Amygdala (tissue), 56 donors: ENCODE data around the gene INAVA.
A peak's percentile ranks its signal among the peaks of the same experiment; 100 is the strongest.
"Not testable (repeated sequence)": the region's sequence is repeated elsewhere in the genome, so short reads cannot be mapped to it uniquely, and the experiment has no call there.

Experiments
- DNase-seq, 56 donors: peaks; one replicate each; lab custom pipeline; 2025; lab: John Stamatoyannopoulos, UW

The INAVA gene

DNA sequence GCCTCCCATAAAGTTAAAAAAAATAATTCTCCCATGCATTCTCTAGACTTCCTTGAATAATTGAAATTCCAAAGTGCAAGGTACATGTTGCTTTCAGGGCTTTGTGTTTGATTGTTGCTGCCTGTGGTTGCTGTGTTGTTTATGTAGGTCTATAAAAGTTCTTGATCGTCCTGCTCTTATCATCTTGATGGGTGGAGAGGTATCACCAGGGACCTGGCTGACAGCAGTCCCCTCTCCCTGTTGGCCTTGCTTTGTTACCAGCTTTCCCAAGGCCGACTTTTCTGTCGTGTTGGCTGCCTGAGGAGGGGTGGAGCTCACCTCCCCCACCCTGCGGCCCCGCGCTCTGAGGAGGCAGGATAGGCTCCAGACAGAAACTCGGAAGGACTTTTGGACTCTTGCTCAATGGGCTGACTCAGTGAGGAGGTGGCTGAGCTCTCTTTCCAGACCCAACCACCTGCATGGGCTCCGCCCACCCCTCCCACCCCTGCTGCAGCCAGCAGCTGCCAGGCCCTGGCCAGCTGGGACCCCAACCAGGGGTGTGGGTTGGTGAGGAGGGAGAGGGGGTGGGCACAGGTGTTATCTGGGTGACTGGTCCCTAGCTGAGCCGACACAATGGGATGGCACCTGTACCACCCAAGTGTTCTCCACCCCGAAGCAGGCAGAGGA lies 2.0 kb downstream of the INAVA start:
- DNase-seq, result no peak

DNA sequence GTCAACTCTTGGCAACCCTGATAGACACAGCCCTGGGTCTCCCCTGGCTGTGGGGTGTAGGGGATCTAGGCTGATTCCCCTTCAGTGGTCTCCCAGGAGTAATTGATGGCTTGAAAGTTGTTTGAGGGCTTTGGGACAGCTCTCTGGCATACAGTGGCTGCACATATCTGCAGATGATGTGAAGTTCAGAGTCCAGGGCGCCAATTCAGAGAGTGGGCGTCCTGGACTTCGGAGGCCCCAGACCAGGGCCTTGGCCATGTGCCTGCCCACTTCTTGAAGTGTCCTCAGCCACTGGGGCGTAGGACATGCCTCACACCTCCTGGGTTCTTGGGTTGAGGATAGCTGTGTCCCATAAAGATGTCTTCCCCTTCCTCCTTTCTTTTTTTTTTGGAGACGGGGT lies 2.6 kb downstream of the INAVA start:
- DNase-seq, result no peak

DNA sequence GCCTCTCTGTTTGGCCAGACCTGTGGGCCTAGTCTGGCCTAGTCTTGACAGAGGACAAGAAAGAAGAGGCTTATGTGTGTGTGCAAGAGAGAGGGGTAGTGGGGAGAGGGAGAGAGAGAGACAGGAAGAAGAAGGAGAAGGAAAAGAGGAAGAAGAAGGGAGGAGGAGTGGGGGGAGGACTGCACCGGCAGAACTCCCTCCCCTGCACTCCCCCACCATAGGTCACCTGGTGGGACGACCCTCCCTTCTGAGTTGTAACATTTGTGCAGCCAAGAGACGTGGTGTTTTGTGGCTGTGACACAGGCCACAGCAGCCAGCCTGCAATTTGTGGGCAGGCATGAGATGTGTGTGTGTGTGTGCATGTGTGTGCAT lies 4.3 kb downstream of the INAVA start:
- DNase-seq, result no peak

DNA sequence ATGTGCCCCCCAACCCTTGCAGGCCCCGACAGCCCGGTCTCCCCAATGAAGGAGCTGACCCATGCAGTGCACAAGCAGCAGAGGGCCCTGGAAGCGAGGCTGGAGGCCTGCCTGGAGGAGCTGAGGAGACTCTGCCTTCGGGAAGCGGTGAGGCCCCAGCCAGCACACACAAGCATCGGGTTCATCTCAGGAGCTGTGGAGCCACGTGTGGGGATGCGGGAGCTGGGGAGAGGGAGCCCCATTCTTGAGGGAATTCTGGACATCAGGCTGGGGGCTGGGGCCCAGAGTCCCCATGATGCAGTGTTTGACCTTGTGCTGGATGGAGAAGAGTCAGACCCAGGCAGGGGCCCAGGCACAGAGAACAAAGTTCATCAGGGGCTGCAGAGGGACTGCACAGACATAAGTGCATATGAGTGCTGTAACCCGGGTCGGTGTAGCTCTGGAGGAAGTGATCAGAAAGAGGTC lies 4.8 kb downstream of the INAVA start:
- no peak for DNase-seq

DNA sequence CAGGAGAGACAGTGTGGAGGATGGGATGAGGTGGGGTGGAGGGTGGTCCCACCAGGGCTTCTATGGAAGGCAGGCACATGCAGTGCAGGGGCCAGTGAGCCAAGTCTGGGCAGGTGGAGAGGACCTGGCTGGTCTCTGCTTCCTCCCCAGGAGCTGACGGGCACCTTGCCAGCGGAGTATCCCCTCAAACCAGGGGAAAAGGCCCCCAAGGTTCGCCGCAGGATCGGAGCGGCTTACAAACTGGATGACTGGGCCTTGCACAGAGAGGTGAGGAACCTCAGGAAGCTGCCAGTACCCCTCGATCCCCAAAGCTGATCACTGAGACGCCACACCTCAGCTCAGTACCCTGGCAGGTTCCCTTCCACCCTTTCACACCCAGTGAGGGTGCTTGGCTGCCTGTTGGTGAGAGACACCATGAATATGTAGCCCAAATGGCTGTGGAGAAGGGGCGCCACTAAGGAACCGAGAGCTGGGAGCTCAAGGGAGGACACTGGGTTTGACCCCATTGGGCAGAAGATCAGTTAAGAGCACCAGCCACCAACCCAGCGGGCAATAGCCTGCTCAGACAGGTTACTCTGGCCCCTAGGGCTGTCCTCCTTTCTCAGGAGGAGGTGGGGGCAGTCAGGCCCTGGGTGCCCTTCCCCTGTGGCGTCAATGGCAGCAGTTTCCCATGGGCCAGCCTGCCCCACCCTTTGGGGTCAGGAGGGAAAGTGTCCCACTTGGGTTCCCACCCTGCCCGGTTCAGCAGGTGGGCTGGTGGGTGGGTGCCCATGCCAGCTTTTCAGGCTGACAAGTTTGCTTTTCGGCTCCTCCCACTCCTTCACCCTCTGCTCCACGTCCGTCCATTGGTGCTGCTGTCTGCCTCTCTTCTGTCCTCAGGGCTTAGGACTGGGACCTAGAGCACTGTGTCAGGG lies 5.5 kb downstream of the INAVA start:
- no peak for DNase-seq

DNA sequence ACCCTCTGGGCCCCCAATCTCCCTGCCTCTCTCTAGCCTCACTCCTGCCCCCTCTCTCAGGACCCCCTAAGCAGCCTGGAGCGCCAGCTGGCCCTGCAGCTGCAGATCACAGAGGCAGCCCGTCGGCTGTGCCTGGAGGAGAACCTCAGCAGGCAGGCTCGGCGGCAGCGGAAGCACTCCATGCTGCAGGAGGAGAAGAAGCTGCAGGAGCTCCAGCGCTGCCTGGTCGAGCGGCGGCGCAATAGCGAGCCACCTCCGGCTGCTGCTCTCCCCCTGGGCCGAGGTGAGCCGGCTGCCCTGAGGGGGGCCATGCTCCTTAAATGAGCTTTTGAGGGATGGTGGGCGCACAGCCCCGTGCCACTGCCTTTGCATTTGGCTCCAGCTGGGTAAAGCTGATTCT lies 6.2 kb downstream of the INAVA start:
- DNase-seq, result no peak

DNA sequence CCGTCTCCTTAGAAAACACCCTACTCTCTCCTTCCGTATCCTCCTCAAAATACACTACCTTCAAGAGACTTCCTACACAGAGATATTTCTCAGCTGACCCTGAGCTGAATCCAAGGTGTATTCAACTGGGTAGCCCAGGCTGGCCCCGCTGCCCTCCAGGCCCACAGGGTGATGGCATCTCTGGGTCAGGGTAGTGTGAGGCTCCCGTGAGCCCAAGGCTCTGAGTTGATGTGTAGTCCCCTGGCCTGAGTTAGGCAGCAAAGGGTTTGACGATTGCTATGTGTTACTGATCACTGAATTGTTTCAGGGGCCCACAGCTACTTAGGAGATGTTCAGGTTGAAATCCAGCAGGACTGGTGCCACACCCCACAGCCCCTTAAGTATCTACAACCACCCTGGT lies 6.7 kb downstream of the INAVA start:
- DNase-seq, result no peak

DNA sequence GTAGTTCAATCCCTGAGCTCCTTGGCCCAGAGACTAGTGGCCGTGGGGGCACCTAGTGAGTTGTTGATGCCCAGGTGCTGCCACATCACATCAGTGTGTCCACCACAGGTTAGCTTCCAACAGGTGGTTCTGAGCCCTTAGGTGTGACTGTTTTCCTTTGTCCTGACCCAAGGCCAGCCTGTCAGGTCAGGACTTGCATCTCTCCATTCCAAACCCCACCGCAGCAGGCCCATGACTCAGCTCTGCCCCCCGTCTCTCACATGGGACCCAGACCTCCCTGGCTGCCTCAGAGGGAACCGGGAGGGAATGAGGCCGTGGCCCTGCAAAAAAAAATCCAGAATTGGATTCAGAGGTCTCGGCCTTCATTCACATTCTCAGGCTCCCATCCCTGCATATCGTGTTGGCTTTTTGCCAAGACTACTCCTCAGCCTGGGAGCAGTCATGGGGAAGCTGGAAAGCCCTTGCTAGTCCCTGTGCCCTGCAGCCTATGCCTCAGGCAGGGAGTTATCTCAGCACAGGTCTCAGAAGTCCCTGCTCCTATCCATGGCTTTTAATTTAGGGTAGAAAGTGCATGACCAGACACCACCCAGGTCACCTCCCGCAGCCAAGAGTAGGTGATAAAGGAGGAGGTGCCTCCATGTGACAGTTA lies 7.2 kb downstream of the INAVA start:
- DNase-seq, result no peak

DNA sequence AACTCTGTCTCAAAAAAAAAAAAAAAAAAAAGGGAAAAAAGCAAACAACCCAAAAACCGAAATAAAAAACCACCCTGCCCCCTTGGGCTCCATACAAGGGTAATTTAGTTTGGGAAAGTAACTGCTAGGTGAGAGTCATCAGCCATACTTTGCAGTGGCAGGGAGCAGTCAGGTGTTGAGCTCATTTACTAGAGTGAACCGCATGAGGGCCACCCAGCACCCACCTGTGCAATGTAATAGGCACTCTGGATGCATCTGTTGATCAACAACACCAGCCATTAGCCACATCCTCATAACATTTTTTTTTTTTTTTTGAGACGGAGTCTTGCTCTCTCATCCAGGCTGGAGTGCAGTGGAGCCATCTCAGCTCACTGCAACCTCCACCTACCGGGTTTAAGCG lies 9.1 kb downstream of the INAVA start:
- no peak for DNase-seq

DNA sequence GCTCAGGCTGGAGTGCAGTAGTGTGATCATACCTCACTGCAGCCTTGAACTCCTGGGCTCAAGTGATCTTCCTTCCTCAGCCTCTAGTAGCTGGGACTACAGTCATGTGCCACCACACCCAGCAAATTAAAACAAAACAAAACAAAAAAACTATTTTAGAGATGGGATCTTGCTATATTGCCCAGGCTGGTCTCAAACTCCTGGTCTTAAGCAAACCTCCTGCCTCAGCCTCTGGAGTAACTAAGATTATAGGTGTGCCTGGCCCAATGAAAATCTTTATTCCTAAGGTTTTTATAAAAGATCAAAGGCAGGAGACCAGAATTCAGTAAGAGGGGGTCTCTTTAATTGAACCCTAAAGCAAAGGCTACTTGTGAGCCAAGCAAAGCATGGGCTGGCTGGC lies 10.1 kb downstream of the INAVA start:
- no peak for DNase-seq

DNA sequence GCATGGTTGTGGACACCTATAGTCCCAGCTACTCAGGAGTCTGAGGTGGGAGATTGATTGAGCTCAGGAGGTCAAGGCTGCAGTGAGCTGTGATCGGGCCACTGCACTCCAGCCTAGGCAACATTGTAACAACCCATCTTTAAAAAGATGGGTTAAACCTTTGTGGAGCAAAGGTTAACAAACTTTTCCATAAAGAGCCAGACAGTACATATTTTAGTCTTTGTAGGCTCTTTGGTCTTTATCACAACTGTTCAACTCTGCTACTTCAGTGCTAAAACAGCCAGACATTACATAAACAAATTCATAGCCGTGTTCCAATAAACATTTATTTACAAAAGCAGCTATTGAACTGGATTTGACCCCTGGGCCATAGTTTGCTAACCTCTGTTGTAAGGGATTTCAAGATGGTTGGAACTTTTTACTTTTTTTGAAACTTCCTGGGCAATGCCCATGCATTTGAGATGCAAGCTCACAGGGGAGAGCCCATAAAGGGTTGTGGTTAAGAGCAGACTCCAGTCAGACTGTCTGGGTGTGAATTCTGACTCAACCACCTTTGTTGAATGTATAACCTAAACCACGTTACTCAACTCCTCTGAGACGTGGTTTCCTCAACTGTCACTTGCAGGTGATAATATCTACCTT lies 10.8 kb downstream of the INAVA start:
- DNase-seq, result no peak

DNA sequence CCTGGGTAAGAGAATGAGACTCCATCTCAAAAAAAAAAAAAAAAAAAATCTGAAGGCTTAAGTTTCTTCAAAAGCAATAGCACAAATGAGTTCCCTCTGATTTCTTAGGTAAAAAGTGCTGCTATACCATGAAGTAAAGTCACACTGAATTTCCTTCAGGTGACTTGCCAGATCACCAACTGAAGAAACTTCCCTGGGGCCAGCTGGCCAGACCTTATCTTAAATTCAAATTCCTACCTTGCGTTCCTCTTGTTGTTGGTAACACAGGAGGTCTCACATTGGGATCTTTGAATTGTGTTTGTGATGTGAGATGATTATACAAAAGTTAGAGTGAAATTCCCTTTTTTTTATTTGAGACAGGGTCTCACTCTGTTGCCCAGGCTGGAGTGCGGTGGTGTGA lies 11.8 kb downstream of the INAVA start:
- no peak for DNase-seq

DNA sequence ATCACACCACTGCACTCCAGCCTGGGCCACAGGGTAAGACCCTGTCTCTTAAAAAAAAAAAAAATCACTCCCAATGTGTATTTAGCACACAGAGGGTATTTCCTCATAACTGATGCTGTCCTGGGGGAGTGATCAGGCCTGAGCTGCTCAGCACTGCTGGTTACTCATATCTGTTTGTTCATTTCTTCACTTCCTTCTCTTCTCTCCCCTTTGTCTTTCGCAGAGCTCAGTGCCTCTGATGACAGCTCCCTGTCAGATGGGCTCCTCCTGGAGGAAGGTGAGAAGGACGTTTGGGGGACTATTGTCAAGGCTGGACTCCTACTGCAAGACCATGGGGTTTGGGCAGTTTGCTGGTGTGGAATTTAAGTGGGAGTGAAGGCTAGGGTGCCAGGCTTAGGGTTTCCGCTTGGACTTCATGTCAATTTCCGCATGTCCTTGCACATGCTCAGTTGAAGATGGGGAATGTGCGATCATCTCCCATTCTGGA lies 13.0 kb downstream of the INAVA start:
- DNase-seq, result no peak

DNA sequence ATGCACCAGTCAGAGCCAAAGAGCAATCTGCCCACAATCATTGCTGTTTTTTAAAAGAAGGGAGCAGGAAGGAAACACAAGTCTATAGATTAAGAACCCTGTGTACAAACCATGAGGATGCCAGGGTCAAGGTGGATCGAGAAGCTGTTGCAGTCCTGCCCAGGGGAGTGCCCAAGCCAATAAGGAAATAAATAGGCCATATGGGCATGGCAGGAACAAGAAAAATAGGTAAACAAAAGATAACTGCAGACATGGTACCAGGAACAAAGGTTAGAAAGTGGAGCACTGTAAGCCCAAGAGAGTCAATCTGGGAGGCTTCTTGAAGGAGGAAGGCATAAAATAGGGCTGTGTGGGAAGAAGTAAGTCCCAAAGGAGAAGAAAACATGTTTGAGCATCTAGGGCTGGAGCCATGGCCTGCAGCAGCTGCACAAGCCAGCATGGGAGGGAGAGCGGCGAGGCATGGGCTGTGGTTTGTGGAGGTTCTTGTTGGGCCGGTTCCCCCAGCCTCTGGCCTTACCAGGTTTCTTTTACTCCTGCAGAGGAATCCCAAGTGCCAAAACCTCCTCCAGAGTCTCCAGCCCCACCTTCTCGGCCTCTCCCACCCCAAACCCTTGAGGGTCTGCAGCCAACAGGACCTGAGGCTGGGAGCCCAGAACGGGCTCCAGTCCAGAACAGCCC lies 13.6 kb downstream of the INAVA start:
- no peak for DNase-seq

DNA sequence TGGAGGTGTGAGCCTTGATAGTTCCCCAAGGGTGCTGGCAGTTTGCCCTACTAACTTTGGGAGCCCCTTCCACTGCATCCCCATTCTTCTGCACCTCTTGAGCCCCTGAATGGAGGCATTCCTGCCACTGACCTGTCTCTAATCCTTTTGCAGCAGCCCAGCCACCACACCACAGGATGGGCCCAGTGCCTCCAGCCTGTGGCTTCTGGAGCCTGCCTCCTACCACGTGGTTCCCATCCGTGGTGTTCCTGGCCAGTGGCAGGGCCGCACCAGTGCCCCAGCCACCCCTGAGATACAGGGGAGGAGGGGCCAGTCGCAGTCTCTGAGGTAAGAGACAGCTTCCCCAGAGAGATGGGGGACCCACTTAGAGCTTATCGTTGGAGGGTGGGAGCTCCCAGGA lies 14.4 kb downstream of the INAVA start:
- no peak for DNase-seq

DNA sequence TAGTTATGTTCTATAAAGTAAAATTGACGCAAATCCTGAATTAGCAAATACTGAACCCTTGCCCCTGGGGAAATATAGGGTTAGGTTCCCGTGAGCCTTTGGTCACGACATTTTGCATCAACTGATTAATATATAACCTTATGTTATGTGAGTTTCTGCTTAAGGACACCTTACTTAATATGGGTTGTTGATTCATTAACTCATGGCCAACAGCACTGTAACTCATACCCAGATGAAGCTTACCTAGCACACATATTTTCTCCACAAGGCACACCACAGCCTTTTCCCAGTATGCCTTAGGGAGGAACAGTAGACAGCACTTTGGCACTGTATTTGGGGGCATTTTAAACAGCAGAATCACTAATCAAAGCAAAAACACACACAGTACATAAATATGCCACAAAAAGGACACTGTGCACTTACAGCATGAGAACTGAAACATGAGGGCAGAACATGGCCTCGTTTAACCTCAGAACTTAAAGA lies 15.1 kb downstream of the INAVA start:
- no peak for DNase-seq

DNA sequence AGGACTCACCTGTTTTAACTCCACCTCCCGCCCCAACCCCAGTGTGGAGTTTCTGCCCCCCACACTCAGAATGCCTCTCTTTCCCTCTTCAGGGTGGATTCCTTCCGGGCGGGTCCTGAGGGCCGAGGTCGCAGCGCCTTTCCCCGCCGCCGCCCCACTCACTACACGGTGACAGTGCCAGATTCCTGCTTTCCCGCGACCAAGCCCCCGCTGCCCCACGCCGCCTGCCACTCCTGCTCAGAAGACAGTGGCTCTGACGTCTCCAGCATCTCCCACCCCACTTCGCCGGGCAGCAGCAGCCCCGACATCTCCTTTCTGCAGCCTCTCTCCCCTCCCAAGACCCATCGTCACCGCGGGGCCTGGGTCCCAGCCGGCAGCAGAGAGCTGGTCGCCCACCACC lies 16.7 kb downstream of the INAVA start:
- DNase-seq, result no peak

DNA sequence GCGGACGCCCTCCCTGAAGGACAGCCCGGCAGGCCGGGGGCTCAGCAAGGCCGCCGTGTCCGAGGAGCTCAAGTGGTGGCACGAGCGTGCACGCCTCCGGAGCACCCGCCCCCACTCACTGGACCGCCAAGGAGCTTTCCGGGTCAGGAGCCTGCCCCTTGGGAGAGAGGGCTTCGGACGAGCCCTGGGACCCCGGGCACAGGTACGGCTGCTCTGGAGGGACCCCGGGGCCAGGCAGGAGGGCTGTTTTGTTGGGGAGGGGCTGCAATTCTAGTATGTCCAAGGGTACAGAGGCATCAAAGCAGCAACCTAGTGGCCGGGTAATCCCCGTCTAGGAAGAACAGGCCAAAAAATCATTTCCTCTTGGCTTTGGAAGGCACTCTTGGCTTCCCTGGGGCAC lies 17.2 kb downstream of the INAVA start:
- DNase-seq, result not testable (repeated sequence)

DNA sequence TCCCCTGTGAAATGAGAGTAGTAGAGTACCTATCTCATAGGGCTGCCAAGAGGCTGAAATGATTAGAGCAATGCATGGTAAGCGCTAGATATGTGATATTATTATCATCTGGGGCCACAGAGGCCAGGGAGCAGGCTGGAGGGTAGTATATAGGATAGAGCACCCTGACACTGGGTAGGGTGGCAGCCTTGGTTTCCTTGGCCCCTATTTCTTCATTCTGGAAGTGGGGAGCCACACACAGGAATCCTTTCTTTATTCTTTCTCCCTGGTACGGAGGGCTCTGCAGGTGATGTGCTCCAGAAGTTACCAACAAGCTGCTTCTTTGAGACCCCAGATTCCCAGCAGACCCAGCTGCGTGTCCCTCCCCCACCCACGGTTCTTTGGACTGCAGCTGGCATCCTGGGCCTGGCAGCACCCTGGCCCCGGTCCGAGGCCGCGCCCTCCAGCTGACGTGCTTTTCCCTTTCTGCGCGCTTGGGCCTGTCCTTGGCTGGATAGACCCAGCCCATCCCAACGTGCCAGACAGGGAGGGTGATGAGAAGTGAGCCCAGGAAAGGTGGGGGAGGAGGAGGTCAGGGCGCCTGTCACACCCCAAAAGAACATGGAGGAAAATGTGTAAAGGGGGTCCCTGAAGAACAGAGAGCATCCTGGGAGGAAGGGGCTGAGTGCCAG lies 18.2 kb downstream of the INAVA start:
- peak in 26 of 56 donors; percentile 5 to 65 (median 33) for DNase-seq

DNA sequence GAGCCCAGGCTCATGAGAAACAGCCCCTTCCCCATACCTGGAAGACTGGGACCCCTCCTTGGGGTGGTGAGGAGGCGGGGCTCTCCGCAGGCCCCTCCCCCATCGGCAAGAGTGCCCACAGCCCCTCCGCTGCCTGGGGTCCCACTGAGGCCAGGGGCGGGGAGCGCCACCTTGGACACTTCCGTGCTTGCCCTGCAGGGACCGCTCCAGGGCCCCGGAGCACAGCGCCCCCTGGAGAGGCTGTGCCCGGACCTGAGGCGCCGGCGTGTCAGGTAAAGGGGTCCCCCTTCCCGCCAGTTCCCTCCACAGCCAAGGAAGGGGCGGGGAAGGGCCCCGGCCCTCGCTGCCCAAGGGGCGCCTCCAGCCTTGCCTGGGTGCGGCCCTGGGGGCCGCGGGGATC lies 21.5 kb downstream of the INAVA start:
- DNase-seq, result no peak
